ENCODE data around the gene NAXD. TPM values are rescaled to one million over a fixed set of nuclear protein-coding genes. Genes with fewer than 3 reads are reported as not detected.

NAXD gene
- total RNA-seq, 1 experiment from 2014 or later = 32.1 TPM

DNA sequence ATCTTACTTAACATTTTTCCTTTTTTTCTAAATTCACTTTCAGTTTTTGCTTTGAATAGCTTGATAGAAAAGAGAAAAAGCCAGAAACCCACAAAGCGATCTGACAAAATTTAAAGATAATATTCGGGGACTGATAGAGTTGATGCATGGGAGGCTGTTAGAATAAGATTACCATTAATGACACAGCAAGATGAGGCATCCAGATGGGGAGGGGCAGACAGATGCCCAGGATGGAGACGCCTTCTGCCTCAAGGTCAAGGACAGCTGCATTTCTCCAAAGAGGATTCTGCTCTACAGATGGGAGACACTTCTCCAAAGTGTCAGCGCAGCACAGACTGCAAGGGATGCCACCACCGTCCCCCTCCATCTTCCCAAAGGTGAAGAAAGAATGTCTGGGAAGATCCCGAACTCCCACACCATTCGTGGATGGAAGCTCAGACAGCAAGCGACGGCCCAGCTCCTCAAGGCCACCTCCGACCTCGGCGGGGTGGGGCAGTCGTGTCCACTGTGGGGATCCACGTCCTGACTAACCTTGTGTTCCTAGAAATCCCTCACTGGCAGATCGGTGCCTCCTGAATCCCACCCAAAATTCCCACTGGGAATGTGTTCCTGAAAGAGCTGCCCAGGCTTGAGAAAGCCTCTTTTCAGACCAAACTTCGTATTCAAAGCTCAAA is 32.9 kb downstream of the NAXD start:
- Histone ChIP-seq H3K4me3 (replicated peaks in 1 of 2; ENCODE audit: low read depth in 1 of 2, low read length in 2 of 2) (no peak overlapping the region), H3K4me2 (ENCODE audit: low read length) (no peak overlapping the region), H3K4me1 (ENCODE audit: control insufficient read depth in 1 of 2, insufficient read depth in 2 of 2, low read length in 2 of 2) (no peaks in the 10 kb centered on the region), H3K9me2 (ENCODE audit: insufficient read depth) (no peaks in the 10 kb centered on the region), H3K79me2 (ENCODE audit: insufficient read depth, low read length) (no peaks in the 10 kb centered on the region), H2AFZ (ENCODE audit: low read depth, low read length, poor library complexity, severe bottlenecking) (no peak overlapping the region), H3K27me3 (ENCODE audit: insufficient read depth, low read length) (no peaks in the 10 kb centered on the region), H3K27ac (ENCODE audit: low read depth, low read length) (no peak overlapping the region), H4K20me1 (ENCODE audit: insufficient read depth) (no peaks in the 10 kb centered on the region), H3K36me3 (ENCODE audit: control insufficient read depth in 1 of 2, insufficient read depth in 2 of 2, low read length in 2 of 2) (peaks cover 0 to 12% of the 10 kb centered on the region in 2 experiments; a peak in 2 of 4 replicates), H3K9ac (ENCODE audit: low read length) (no peak overlapping the region), H3K9me3 (ENCODE audit: control insufficient read depth in 1 of 2, insufficient read depth in 1 of 2, low read depth in 1 of 2, low read length in 2 of 2) (no peaks in the 10 kb centered on the region)
- ATAC-seq (no peak), DNase-seq (ENCODE audit: low read depth, low spot score) (no peak)
- TF ChIP-seq JUND (IDR thresholded peaks at IDR 0.05) (no peak), YY1 (IDR thresholded peaks at IDR 0.05; ENCODE audit: extremely low read depth, insufficient replicate concordance, low read depth, low read length) (no peak), POLR2A (IDR thresholded peaks at IDR 0.05; ENCODE audit: borderline replicate concordance, extremely low read depth, insufficient read depth, insufficient read length) (no peak), CBX3 (IDR thresholded peaks at IDR 0.05; ENCODE audit: low read depth) (no peak), REST (IDR thresholded peaks at IDR 0.05; ENCODE audit: low read depth) (no peak), EGR1 (IDR thresholded peaks at IDR 0.05; ENCODE audit: low read depth) (no peak), FOSL1 (IDR thresholded peaks at IDR 0.05; ENCODE audit: low read depth) (no peak), RAD21 (IDR thresholded peaks at IDR 0.05; ENCODE audit: low read depth) (no peak), SRF (IDR thresholded peaks at IDR 0.05; ENCODE audit: low read depth) (no peak), EZH2phosphoT487 (IDR thresholded peaks at IDR 0.05; ENCODE audit: borderline replicate concordance) (no peak), ELF1 (IDR thresholded peaks at IDR 0.05; ENCODE audit: borderline replicate concordance, low read depth) (no peak), TCF7L2 (IDR thresholded peaks at IDR 0.05; ENCODE audit: borderline replicate concordance, extremely low read depth, insufficient read depth, insufficient read length) (no peak), ZFX (IDR thresholded peaks at IDR 0.05) (no peak), SP1 (IDR thresholded peaks at IDR 0.05; ENCODE audit: low read depth) (no peak), EZH2 (IDR thresholded peaks at IDR 0.05) (no peak), ZNF274 (IDR thresholded peaks at IDR 0.05; ENCODE audit: low read depth, low read length) (no peak), CEBPB (IDR thresholded peaks at IDR 0.05; ENCODE audit: low read depth) (no peak), SIN3A (IDR thresholded peaks at IDR 0.05; ENCODE audit: low read depth) (no peak)
- TF ChIP-seq, protein P1, sequence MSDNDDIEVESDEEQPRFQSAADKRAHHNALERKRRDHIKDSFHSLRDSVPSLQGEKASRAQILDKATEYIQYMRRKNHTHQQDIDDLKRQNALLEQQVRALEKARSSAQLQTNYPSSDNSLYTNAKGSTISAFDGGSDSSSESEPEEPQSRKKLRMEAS (IDR thresholded peaks at IDR 0.05) = no peak
- TF ChIP-seq, protein P2, sequence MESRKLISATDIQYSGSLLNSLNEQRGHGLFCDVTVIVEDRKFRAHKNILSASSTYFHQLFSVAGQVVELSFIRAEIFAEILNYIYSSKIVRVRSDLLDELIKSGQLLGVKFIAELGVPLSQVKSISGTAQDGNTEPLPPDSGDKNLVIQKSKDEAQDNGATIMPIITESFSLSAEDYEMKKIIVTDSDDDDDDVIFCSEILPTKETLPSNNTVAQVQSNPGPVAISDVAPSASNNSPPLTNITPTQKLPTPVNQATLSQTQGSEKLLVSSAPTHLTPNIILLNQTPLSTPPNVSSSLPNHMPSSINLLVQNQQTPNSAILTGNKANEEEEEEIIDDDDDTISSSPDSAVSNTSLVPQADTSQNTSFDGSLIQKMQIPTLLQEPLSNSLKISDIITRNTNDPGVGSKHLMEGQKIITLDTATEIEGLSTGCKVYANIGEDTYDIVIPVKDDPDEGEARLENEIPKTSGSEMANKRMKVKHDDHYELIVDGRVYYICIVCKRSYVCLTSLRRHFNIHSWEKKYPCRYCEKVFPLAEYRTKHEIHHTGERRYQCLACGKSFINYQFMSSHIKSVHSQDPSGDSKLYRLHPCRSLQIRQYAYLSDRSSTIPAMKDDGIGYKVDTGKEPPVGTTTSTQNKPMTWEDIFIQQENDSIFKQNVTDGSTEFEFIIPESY (IDR thresholded peaks at IDR 0.05; ENCODE audit: extremely low read depth, insufficient replicate concordance, low read length) = no peak
- BruUV-seq (replicated peaks) = no TSS peak
- intact Hi-C loops (cut with micrococcal nuclease) = no loop called here
- POLR2A ChIA-PET = no interaction called here
- CTCF ChIA-PET = no interaction called here
- RAD21 ChIA-PET (ENCODE audit: low non-redundant PET in 1 of 2, low total read pairs in 2 of 2, uncharacterized antibody in 2 of 2, unreplicated experiment in 2 of 2) = no interaction called here

Measured in HCT116 (cell line).